Mucosa of descending colon (tissue), 3 donors: ENCODE data around the gene MELTF. TPM values are rescaled to one million over a fixed set of nuclear protein-coding genes. Genes with fewer than 3 reads are reported as not detected.
"Not testable (repeated sequence)": the region's sequence is repeated elsewhere in the genome, so short reads cannot be mapped to it uniquely, and the experiment has no call there.

Source experiments
- ATAC-seq: fragments of 200-7000 bp; cut with Tn5 transposase; one replicate; pipeline ENCODE4 v1.9.1; 2020; ENCODE audit warnings: mild to moderate bottlenecking, moderate library complexity
- DNase-seq, 3 donors: peaks; one replicate each; pipeline ENCODE4 v3.0.0-alpha.2; 2020
- H3K36me3 ChIP-seq: fragments of 200-600 bp; one replicate; pipeline ENCODE4 v1.8.0; 2021; ENCODE audit warnings: low read depth, mild to moderate bottlenecking
- H3K4me1 ChIP-seq: fragments of 200-600 bp; one replicate; pipeline ENCODE4 v1.8.0; 2021; ENCODE audit warnings: low read depth, mild to moderate bottlenecking
- H3K4me3 ChIP-seq: fragments of 200-600 bp; one replicate; pipeline ENCODE4 v1.8.0; 2021; ENCODE audit warnings: mild to moderate bottlenecking
- H3K9me3 ChIP-seq: fragments of 200-600 bp; one replicate; pipeline ENCODE4 v1.8.0; 2021; ENCODE audit warnings: mild to moderate bottlenecking
- intact Hi-C, 2 donors: fragments of 100-400 bp; cut with DNase I in 1 of 2; cut with micrococcal nuclease in 1 of 2; formaldehyde crosslinking; loops; one replicate each; pipeline versions ENCODE4 v1.11.0 to v1.11.1; 2022; cut with DNase I, micrococcal nuclease
- long read RNA-seq, 2 donors: library from polyadenylated mRNA; unstranded; transcript quantifications; one replicate each; pipeline ENCODE4 v2.0.0, GENCODE V29; 2019 to 2021
- total RNA-seq, 3 donors: library from RNA; stranded (reverse); fragmentation: NEBNext Ultra II Directional in 2 of 3; extraction: Animal tissue kit (Norgen Biotek cat#: 25700) in 2 of 3; gene quantifications; one replicate each; pipeline versions ENCODE4 v1.2.1 to v1.2.4, GENCODE V29; 2021 to 2023
- TF ChIP-seq, protein P1 (sequence below): fragments of 200-600 bp; IDR thresholded peaks from one replicate; pipeline ENCODE4 v1.8.0; 2022; ENCODE audit warnings: antibody characterized with exemption, mild to moderate bottlenecking
- donor health status: DM: no; HTN: no; CAD: no; lungs with moderate emphysema.
- donor health status: DM: no; HTN: no; CAD: no.
- donor health status: DM: no; HTN: yes; CAD: no.

The MELTF gene
- total RNA-seq, result 10 to 100 TPM in 2 of 3 donors, 1 to 10 TPM in 1; 8.4 to 17.3 (median 10.7) TPM
- long read RNA-seq, donor 1, partial matches to known transcripts, result 5 of 15 reads
- long read RNA-seq, donor 1, other reads (novel, unspliced or antisense), result 7 of 15 reads
- long read RNA-seq, donor 2, partial matches to known transcripts, result 1 of 4 reads
- long read RNA-seq, donor 2, other reads (novel, unspliced or antisense), result 1 of 4 reads

DNA sequence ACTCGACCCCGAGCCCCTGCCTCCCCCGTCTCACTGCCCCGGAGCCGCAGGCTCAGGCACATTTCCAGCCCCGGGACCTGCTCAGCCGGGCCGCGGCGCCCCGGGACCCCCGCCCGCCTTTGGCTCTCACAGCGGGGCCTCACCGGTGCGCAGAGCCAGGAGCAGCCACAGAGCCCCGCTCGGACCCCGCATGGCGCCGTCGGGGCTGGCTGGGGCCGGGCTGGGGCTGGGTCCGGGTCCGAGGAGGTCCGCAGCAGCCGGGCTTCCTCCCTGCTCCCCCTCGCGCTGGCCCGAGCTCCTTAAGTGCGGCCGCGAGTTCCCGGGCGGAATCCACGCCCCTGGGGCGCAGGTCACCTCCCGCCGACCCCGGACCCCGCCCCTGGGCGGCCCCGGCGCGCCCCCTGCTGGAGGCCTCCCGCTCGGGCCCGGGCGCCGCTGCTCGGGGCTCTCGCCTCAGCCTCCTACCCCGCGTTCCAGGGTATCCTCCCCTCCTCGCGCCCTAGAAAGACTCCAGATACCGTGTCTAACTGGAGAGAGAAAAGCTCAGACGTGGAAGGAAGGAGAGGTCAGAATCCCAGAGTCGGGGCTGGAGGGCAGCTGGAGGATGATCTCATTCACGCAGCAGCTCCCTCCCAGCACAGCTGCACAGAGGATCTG, at the start of gene MELTF:
Gene MELTF (minus strand): TSS at position 307 of the 657 bp plus-strand sequence. CDS start 115 bp downstream, at position 192.
- ATAC-seq, result peak; percentile 85
- DNase-seq, result peak; percentile 53 to 80 (median 77)
- no peaks in the 10 kb centered on the region for H3K36me3 ChIP-seq
- peaks cover 12% of the 10 kb centered on the region for H3K4me1 ChIP-seq
- TF ChIP-seq, protein P1, sequence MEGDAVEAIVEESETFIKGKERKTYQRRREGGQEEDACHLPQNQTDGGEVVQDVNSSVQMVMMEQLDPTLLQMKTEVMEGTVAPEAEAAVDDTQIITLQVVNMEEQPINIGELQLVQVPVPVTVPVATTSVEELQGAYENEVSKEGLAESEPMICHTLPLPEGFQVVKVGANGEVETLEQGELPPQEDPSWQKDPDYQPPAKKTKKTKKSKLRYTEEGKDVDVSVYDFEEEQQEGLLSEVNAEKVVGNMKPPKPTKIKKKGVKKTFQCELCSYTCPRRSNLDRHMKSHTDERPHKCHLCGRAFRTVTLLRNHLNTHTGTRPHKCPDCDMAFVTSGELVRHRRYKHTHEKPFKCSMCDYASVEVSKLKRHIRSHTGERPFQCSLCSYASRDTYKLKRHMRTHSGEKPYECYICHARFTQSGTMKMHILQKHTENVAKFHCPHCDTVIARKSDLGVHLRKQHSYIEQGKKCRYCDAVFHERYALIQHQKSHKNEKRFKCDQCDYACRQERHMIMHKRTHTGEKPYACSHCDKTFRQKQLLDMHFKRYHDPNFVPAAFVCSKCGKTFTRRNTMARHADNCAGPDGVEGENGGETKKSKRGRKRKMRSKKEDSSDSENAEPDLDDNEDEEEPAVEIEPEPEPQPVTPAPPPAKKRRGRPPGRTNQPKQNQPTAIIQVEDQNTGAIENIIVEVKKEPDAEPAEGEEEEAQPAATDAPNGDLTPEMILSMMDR, result peak; percentile 90
- intact Hi-C loops, result no loop called here
- H3K4me3 ChIP-seq, result no peak within 1 kb of the TSS
- no peaks in the 10 kb centered on the region for H3K9me3 ChIP-seq

DNA sequence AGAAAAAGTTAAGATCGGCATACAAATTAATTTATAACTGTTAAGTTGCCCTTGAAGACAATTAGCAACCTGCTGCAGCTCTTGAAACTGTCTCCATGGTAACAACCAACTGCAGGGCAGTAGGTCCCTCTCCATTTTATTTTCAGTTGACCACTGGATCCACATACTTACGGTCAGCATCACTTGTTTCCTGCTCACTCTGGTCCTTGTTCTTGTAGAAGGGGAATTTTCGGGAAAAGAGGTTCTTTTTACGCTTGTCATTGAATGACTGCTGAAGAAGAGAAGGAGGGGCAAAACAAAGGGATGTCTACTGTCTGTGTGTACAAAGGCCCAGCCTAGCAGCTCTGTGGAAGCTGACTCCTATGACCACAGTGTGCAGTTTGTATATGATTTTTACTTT, 46.8 kb upstream of the MELTF start:
- H3K36me3 ChIP-seq, result no peaks in the 10 kb centered on the region
- H3K9me3 ChIP-seq, result no peaks in the 10 kb centered on the region
- ATAC-seq (no peak), DNase-seq (no peak)
- H3K4me1 ChIP-seq, result no peaks in the 10 kb centered on the region
- TF ChIP-seq, protein P1, result no peak
- no peak overlapping the region for H3K4me3 ChIP-seq
- intact Hi-C loops, result no loop called here

DNA sequence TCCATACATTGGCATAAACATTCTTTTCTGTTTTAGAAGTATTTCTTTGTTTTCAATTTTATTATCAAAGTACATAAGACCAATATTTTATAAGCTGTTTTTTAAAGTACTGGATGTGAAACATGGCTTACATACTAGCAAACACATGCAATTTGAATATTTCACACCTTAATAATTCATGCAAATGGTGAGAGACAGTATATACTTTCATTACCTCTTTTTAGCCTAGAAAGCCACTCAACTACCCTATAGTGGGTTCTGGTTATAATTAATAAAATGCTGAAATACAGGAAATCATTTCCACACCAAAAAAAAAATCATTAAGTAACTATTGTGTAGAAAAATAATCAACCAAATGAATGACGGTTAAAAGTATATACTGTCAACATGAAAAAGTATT, 38.5 kb upstream of the MELTF start:
- DNase-seq, result no peak
- TF ChIP-seq, protein P1, result no peak
- H3K4me1 ChIP-seq, result no peaks in the 10 kb centered on the region
- H3K4me3 ChIP-seq, result no peak overlapping the region
- peaks cover 4% of the 10 kb centered on the region for H3K36me3 ChIP-seq
- ATAC-seq, result no peak
- no peaks in the 10 kb centered on the region for H3K9me3 ChIP-seq
- intact Hi-C loops, result no loop called here

DNA sequence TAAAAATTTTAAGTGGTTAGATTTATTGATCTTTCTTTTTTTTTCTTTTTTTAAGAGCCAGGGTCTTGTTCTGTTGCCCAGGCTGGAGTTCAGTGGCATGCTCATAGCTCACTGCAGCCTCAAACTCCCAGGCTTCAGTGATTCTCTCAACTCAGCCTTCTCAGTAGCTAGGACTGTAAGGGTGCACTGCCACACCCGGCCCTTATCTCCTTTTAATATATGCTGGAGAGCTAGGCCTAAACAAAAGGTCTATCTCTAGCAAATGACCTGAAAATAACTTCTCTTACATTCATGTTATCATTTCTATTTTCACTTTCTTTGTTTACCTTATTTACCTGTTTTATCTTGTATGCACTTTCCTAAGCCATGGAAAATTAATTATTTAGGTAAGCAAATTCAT, 35.2 kb upstream of the MELTF start:
- no peak overlapping the region for H3K4me3 ChIP-seq
- intact Hi-C loops, result no loop called here
- TF ChIP-seq, protein P1, result no peak
- peaks cover 4% of the 10 kb centered on the region for H3K36me3 ChIP-seq
- no peaks in the 10 kb centered on the region for H3K4me1 ChIP-seq
- DNase-seq (no peak), ATAC-seq (no peak)
- no peaks in the 10 kb centered on the region for H3K9me3 ChIP-seq

DNA sequence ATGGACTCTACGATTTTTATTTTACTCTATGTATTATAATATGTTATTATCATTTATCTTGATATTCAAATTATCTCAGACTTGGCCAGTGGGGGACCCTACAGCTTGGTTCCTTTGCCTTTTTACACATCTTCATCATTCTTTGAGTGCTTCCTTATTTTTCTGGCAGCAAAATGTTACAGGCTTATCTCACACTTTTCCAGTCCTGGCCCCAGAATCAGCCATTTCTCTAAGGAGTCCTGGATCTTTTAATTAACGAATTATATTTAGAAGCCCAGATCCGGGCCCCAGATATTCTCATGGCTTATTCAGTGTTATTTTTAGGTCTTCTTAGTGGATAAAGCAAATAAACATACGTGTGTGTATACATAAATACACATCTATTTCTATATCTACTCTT, 32.8 kb upstream of the MELTF start:
- TF ChIP-seq, protein P1, result no peak
- Histone ChIP-seq H3K36me3 (peaks cover 10% of the 10 kb centered on the region), H3K9me3 (no peaks in the 10 kb centered on the region), H3K4me3 (no peak overlapping the region), H3K4me1 (no peaks in the 10 kb centered on the region)
- intact Hi-C loops, result no loop called here
- no peak for DNase-seq
- no peak for ATAC-seq

DNA sequence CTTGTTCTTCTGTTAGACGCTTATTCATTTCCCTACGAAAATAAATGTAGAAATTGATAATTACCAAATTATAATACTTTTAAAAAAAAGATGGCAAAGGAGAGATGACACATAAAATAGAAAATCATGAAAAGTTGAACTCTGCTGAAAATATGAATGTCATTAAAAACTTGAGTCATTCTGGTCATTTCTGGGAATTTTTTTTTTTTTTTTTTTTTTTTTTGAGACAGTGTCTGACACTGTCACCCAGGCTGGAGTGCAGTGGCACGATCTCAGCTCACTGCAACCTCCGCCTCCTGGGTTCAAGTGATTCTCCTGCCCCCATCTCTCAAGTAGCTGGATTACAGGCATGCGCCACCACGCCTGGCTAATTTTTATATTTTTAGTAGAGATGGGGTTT, 22.0 kb upstream of the MELTF start:
- H3K4me3 ChIP-seq, intact Hi-C loops, H3K36me3 ChIP-seq, ATAC-seq, H3K4me1 ChIP-seq, DNase-seq, H3K9me3 ChIP-seq: not testable (repeated sequence)
